Activated naive CD8-positive, alpha-beta T cell treated with anti-CD3 and anti-CD28 coated beads for 36 hours (primary cell): ENCODE data around the gene DNAH9. TPM values are rescaled to one million over a fixed set of nuclear protein-coding genes. Genes with fewer than 3 reads are reported as not detected.

Experiments
- DNase-seq: peaks from one replicate; pipeline ENCODE4 v3.0.0; 2021
- H3K27ac Mint-ChIP-seq: one replicate; pipeline ENCODE4 v1.8.0; 2022; ENCODE audit warnings: mild to moderate bottlenecking, moderate library complexity, mixed read lengths
- H3K27me3 Mint-ChIP-seq: one replicate; pipeline ENCODE4 v1.8.0; 2022; ENCODE audit warnings: mild to moderate bottlenecking, mixed read lengths
- H3K36me3 Mint-ChIP-seq: one replicate; pipeline ENCODE4 v1.8.0; 2021; ENCODE audit warnings: mild to moderate bottlenecking, mixed read lengths
- H3K4me1 Mint-ChIP-seq: one replicate; pipeline ENCODE4 v1.8.0; 2021; ENCODE audit warnings: mixed read lengths
- H3K4me3 Mint-ChIP-seq: one replicate; pipeline ENCODE4 v1.8.0; 2022; ENCODE audit warnings: mild to moderate bottlenecking, moderate library complexity, mixed read lengths
- H3K9me3 Mint-ChIP-seq: one replicate; pipeline ENCODE4 v1.8.0; 2022; ENCODE audit warnings: mixed read lengths
- total RNA-seq, 2 experiments: library from RNA; stranded (reverse); gene quantifications; one replicate each; pipeline ENCODE4 v1.2.3, GENCODE V29; 2021

DNAH9 gene
- total RNA-seq, 2 experiments from 2014 or later: not detected

- DNase-seq: no peak
- Mint-ChIP-seq H3K4me1 (peaks cover 13% of the 10 kb centered on the region), H3K27ac (peak overlapping the region; percentile 88), H3K4me3 (peak overlapping the region; percentile 86), H3K36me3 (peaks cover 10% of the 10 kb centered on the region), H3K27me3 (no peaks in the 10 kb centered on the region), H3K9me3 (no peaks in the 10 kb centered on the region)
These were observed 398.5 kb downstream of the DNAH9 start for GRCh38 chr17:11996722-11997146.

DNA sequence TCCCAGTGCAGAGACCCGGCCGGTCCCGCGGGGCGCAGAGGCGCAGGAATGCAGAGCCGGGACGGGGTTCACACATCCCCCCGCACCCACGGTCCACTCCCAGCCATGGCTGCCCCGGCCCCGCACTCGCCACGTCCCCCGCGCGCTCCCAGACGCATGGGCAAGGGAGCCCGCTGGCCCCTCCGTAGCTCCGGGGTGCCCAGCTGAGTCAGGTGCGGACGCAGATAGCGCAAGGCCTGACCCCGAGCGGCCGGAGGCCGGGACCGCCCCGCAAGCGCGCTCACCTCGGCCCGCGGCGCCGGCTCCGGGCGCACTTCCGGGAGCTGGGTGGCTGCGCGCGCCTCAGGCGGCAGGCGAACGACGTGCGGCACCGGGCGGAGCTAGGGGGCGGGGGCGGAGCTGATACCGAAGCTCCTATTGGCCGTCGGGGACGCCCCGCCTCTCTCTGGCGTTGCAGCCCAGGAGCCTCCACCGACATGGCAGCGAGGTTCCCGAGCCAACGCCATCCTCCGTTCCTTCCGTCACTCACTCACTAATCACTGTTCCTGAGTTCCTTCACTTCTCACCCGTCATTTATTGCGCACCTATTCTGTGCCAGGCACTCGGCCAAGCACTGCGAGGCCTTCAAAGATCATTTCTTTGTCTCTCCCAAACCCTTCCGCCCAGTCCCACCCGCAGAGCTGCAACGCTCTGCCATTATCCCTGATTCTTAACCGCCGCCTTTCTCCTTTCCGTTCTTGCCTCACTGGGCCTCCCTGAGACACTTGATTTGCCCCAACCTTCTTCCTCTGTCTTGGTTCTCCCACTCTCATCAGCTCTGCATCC lies 399.1 kb downstream of the DNAH9 start, which contains the start of gene ZNF18:
Gene ZNF18, minus strand, starts transcription at position 329 of the 825 bp plus-strand sequence. CDS start 4,646 bp downstream, outside the sequence.
- DNase-seq: peak; percentile 98
- Mint-ChIP-seq H3K4me3 (peak within 1 kb of the TSS; percentile 89), H3K27me3 (no peaks in the 10 kb centered on the region), H3K4me1 (peaks cover 12% of the 10 kb centered on the region), H3K27ac (peak within 1 kb of the TSS; percentile 91), H3K9me3 (no peaks in the 10 kb centered on the region), H3K36me3 (peaks cover 5% of the 10 kb centered on the region)

GRCh38 chr17:11997972-11998233 lies 399.6 kb downstream of the DNAH9 start:
- DNase-seq: no peak
- no peaks in the 10 kb centered on the region for H3K27me3 Mint-ChIP-seq
- H3K4me1 Mint-ChIP-seq: peaks cover 12% of the 10 kb centered on the region
- H3K9me3 Mint-ChIP-seq: no peaks in the 10 kb centered on the region
- H3K27ac Mint-ChIP-seq: peak overlapping the region; percentile 91
- peaks cover 3% of the 10 kb centered on the region for H3K36me3 Mint-ChIP-seq
- peak overlapping the region; percentile 89 for H3K4me3 Mint-ChIP-seq

GRCh38 chr17:11999696-12000095 lies 401.4 kb downstream of the DNAH9 start:
- Mint-ChIP-seq H3K4me3 (no peak overlapping the region), H3K9me3 (no peaks in the 10 kb centered on the region), H3K27ac (no peak overlapping the region), H3K27me3 (no peaks in the 10 kb centered on the region), H3K4me1 (peaks cover 9% of the 10 kb centered on the region), H3K36me3 (no peaks in the 10 kb centered on the region)
- no peak for DNase-seq

- peaks cover 3% of the 10 kb centered on the region for H3K4me1 Mint-ChIP-seq
- peaks cover 5% of the 10 kb centered on the region for H3K27me3 Mint-ChIP-seq
- no peaks in the 10 kb centered on the region for H3K36me3 Mint-ChIP-seq
- H3K9me3 Mint-ChIP-seq: no peaks in the 10 kb centered on the region
- H3K4me3 Mint-ChIP-seq: no peak overlapping the region
- DNase-seq: no peak
- H3K27ac Mint-ChIP-seq: no peak overlapping the region
These were observed 409.2 kb downstream of the DNAH9 start for GRCh38 chr17:12007466-12007865.
